HL-60/S4 treated with phorbol 12-myristate 13-acetate at 8.2 ng/mL for 4 days and 3 days (cell line): ENCODE results near the gene PIBF1.
"Not testable (repeated sequence)": the region's sequence is repeated elsewhere in the genome, so short reads cannot be mapped to it uniquely, and the experiment has no call there.

ENCODE experiments used
- in situ Hi-C: fragments of 300-500 bp; cut with MboI; formaldehyde crosslinking; loops from 2 replicates; pipeline ENCODE4 v1.15.0; 2022; ENCODE audit warnings: low sequenced_read_pairs

PIBF1 gene

DNA sequence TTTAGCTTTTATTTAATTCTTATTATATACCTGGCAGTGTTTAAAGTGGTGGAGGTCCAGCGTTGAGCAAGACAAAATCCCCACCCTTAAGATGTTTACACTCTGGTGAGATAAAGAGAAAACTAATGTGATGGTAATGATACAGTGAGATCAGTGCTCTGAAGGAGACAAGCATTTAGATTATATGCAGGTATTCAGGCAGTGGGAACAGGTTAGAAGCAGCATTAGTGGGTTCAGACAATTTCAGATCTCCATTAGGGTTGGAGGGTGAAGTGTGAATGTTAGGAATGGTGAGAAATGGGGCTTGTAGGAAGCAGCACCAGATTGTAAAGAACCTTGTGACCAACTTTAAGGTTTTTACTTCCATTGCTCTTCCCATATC lies 39.0 kb downstream of the PIBF1 start:
- in situ Hi-C loops = no loop called here

DNA sequence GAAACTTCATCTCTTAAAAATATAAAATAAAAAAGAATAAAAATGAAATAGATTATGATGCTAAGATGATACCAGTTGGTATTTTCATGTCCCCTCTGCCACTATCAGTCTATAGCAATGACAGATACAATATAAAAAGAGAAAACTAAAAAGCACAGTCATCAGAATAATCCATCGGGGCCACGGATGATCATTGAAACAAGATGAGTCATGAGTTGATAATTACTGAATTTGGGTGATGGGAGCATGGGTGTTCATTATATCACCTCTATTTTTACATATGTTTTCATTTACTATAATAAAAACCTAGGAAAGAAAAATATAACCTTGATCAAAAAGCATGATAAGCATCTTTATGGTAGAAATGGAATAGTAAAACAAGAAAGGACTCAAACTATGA lies 41.1 kb downstream of the PIBF1 start:
- in situ Hi-C loops = no loop called here

DNA sequence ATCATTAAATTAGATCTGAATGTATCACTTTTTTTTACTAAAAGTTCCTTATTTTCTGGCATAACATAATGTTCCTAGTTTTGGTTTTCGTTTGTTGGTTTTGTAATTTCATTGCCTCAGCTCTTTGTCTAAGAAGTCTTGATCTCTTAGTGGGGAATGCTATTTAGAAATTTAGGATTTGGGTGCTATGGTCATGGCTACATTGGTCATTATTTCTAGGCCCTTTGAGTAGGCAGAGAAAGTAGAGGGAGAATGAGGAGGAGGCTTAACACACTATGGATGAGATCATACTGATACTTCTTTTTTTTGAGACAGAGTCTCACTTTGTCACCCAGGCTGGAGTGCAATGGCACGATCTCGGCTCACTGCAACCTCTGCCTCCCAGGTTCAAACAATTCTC lies 41.8 kb downstream of the PIBF1 start:
- in situ Hi-C loops = no loop called here

DNA sequence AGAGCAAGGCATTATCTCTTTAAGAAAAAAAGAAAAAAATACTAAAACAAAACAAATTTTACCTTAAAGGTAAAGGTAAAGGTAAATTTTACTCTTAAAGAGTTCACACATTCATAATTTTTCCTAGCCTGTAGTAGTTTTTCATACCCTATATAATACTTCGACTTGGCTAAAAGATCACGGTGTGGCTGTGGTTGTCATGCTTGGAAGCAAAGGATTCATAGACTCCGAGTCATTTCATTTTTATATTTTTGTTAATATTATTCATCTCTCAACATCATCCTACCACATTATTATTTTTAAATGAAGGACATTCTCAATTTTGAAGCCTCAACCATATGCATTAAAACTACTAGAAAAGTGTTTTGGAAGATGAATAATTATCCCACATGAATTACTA lies 52.7 kb downstream of the PIBF1 start:
- in situ Hi-C loops = no loop called here

GRCh38 chr13:72839831-72840426 lies 58.0 kb downstream of the PIBF1 start:
- in situ Hi-C loops = no loop called here

DNA sequence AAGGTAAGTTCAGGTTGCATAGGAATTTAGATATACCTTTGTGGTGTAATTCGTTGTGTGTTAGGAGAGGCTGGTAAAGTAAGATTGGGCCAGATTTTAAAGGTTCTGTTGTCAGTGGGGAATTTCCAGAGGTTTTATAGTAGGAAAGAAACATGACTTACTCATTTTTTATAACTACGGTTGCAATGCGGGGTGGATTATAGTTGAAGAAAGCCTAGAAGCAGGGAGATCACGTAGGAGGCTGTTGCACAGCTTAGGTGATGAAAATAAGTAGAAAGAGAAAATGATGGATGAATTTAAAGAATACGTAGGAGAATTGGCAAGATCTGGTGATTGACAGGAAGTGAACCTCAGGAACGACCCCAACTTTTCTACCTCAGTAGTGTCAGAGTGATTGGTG lies 61.1 kb downstream of the PIBF1 start:
- in situ Hi-C loops = no loop called here

GRCh38 chr13:72845148-72845547 lies 63.2 kb downstream of the PIBF1 start:
- in situ Hi-C loops = not testable (repeated sequence)

- in situ Hi-C loops = no loop called here
These were observed 67.6 kb downstream of the PIBF1 start for GRCh38 chr13:72849571-72849970.

- in situ Hi-C loops = no loop called here
These were observed 69.2 kb downstream of the PIBF1 start for GRCh38 chr13:72850959-72851677.

DNA sequence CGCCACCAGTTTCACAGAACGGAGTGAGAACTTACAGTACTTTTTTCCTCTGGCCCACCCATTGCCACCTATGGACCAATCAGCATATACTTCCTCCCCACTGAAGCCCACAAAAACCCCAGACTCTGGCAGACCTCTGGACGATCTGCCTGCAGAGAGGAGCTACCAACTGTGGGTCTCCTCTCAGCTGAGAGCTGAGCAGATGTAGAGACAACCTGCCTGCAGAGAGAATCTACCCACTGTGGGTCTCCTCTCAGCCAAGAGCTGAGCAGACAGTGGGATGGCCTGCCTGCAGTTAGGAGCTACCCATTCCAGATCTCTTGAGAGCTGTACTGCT lies 69.7 kb downstream of the PIBF1 start:
- in situ Hi-C loops = no loop called here

GRCh38 chr13:72852207-72852606 lies 70.3 kb downstream of the PIBF1 start:
- in situ Hi-C loops = no loop called here

DNA sequence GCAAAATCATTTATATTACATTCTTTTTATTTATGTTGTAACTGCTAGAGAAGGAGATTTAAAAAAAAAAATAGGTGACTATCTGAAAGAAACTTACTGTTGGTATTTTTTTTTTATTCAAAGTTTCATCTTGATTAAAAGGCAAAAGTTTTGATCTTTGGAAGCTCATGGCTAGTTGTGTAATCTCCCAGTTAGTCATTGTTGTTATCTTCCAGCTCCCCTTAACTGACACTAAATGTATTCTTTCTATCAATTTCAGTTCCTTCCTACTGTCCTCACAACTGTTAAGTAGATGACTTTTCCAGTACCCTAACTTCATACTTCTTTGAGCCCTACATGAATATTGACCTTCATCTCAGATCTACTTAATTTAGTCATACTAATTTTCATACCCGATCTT lies 71.1 kb downstream of the PIBF1 start:
- in situ Hi-C loops = no loop called here

GRCh38 chr13:72864142-72865011 lies 82.4 kb downstream of the PIBF1 start:
- in situ Hi-C loops = no loop called here

- in situ Hi-C loops = no loop called here
These were observed 86.3 kb downstream of the PIBF1 start for GRCh38 chr13:72868229-72868628.

DNA sequence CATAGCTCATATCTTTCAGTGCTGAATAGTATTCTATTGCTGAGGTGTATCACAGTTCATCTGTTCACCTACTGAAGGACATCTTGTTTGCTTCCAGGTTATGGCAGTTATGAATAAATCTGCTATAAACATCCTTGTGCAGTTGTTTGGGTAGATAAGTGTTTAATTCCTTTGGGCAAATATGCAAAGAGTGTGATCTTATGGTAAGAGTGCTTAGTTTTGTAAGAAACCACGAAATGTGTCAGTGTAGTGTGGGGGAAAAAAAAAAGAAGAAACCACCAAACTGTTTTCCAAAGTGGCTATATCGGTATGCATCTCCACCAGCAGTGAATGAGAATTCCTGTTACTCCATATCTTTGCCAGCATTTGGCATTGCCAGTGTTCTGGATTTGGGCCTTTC lies 93.3 kb downstream of the PIBF1 start:
- in situ Hi-C loops = no loop called here

DNA sequence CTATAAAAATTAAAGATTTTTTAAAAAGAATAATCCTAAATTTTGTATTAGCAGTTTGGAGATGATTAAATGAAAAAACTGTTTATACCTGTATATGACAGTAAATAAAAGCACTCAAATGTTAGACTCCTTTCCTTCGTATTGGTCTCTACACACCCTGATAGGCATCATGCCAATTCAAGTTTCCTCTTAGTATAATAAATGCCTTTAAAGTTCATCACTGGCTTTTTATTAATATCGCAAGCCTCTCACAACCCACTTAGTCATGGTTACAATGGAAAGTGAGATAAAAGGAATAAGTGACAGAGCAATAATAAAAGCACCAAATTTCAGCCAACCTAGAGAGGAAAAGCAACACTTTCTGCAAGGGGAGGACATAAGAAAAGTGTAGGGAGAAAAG lies 102.2 kb downstream of the PIBF1 start:
- in situ Hi-C loops = no loop called here

GRCh38 chr13:72886272-72887067 lies 104.5 kb downstream of the PIBF1 start:
- in situ Hi-C loops = no loop called here

DNA sequence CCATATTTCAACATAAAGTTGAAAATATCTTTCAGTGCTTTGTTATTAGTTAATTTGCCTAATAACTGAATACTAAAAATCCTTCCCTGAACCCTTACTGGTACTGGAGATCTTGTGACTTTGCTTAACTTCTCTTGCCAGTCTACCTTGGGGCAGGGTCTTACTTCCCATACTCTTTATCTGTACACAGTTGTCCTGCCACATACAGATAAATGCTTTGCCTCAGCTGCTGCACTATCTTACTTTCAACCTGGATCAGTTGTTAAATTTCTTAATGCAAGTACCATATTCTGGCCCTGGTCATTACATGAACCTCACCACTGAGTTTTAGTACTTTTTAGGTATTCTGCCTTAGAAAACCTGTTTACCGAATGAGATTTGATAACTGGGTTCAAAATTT lies 107.6 kb downstream of the PIBF1 start:
- in situ Hi-C loops = no loop called here

DNA sequence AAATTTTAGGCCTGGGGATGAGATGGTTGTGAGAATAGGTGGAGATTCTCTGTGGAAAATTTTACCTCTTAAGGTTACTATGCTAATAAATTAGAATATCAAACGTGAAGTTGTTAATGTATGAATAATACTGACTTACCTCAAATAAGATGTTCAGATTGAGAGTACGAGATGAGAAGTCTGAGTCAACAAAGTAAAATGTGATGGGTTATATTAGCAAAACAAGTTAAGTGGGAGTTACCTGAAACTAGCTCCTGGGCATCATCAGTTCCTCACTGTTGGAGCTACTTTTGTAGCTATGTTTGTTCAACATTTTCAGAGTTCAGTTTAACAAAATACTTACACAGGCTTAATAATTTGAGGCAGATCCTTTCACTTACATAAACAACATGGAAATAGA lies 108.6 kb downstream of the PIBF1 start:
- in situ Hi-C loops = no loop called here

DNA sequence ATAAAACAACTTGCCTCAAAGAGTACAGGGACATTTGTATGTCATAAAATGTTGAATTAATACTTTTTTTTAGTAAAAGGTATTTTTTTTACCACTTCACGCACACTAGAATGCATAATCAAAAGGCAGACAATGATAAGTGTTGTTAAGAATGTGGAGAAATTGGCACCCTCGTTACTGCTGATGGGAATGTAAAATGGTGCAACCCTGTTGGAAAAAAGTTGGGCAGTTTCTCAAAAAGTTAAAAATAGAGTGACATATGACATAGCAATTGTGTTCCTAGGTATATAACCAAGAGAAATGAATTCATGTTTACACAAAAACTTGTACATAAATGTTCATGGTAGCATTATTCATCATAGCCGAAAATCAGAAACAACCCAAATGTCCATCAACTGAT lies 109.5 kb downstream of the PIBF1 start:
- in situ Hi-C loops = no loop called here

DNA sequence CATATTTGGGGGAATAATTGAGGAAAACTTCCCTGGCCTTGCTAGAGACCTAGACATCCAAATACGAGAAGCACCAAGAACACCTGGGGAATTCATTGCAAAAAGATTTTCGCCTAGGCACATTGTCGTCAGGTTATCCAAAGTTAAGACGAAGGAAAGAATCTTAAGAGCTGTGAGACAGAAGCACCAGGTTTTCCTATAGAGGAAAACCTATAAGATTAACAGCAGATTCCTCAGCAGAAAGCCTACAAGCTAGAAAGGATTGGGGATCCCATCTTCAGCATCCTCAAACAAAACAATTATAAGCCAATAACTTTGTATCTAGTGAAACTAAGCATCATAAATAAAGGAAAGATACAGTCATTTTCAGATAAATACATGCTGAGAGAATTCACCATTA lies 114.9 kb downstream of the PIBF1 start:
- in situ Hi-C loops = no loop called here
